Measurements from ENCODE around the gene ANKRD27.

The ANKRD27 gene

DNA sequence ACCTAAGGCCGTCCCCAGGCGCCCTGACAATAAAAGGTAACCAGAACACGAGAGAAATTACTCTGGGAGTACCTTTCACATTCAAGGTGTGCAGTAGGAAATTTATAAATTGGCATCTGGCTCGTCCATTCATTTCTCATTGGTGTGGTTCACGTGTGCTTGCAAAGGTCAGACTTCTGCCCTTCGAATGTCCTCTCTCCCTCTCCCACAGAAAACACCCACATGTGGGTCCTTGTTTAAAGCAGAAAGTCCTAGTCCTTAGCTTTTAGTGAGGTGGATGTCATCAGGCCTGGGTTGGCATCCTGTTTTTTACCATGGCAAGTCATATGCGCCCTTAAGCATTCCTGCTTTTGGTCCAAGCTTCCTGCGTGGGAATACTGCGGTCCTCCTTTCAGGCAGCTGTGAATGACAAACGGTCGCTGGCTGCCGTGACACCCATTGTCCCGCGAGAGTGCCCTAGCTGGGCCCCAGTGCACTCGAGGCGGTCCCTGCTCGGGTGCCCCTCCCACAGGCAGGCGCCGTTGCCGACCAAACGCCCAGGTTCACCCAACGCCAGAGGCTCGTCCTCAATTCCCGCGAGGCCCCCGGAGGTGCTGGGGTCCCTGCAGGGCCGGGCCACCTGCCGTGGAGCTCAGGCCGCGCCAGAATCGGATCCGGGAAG lies 16.4 kb upstream of the ANKRD27 start, which contains the start of gene NUDT19 (continued):
- TF ChIP-seq, protein P1, sequence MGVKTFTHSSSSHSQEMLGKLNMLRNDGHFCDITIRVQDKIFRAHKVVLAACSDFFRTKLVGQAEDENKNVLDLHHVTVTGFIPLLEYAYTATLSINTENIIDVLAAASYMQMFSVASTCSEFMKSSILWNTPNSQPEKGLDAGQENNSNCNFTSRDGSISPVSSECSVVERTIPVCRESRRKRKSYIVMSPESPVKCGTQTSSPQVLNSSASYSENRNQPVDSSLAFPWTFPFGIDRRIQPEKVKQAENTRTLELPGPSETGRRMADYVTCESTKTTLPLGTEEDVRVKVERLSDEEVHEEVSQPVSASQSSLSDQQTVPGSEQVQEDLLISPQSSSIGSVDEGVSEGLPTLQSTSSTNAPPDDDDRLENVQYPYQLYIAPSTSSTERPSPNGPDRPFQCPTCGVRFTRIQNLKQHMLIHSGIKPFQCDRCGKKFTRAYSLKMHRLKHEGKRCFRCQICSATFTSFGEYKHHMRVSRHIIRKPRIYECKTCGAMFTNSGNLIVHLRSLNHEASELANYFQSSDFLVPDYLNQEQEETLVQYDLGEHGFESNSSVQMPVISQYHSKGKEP (tag by site-specific recombination; IDR thresholded peaks at IDR 0.05) = no peak
- TF ChIP-seq, protein P2, sequence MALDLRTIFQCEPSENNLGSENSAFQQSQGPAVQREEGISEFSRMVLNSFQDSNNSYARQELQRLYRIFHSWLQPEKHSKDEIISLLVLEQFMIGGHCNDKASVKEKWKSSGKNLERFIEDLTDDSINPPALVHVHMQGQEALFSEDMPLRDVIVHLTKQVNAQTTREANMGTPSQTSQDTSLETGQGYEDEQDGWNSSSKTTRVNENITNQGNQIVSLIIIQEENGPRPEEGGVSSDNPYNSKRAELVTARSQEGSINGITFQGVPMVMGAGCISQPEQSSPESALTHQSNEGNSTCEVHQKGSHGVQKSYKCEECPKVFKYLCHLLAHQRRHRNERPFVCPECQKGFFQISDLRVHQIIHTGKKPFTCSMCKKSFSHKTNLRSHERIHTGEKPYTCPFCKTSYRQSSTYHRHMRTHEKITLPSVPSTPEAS (tag by site-specific recombination; IDR thresholded peaks at IDR 0.05) = no peak
- TF ChIP-seq ZNF792 (tag by site-specific recombination; IDR thresholded peaks at IDR 0.05) (no peak), ZNF544 (tag by site-specific recombination; IDR thresholded peaks at IDR 0.05) (no peak), EGR2 (tag by site-specific recombination; IDR thresholded peaks at IDR 0.05; ENCODE audit: low read depth) (peak; percentile 78), ZNF561 (tag by site-specific recombination; IDR thresholded peaks at IDR 0.05; ENCODE audit: borderline replicate concordance) (peak; percentile 66; the same call in 1 of the 2 replicates), ZNF112 (tag by site-specific recombination; IDR thresholded peaks at IDR 0.05) (no peak), ZNF248 (tag by site-specific recombination; IDR thresholded peaks at IDR 0.05) (no peak), ZFP69B (tag by site-specific recombination; IDR thresholded peaks at IDR 0.05) (peak; percentile 99), ZFP41 (tag by site-specific recombination; IDR thresholded peaks at IDR 0.05; ENCODE audit: borderline replicate concordance) (no peak), ZNF354C (tag by site-specific recombination; IDR thresholded peaks at IDR 0.05; ENCODE audit: borderline replicate concordance, low read depth) (no peak), ZFP3 (tag by site-specific recombination; IDR thresholded peaks at IDR 0.05; ENCODE audit: low read depth) (no peak), ZNF623 (tag by site-specific recombination; IDR thresholded peaks at IDR 0.05) (no peak), ZNF16 (tag by site-specific recombination; IDR thresholded peaks at IDR 0.05; ENCODE audit: low read depth) (no peak), KLF16 (tag by site-specific recombination; IDR thresholded peaks at IDR 0.05) (peak; percentile 78)
- TF ChIP-seq, protein P3, sequence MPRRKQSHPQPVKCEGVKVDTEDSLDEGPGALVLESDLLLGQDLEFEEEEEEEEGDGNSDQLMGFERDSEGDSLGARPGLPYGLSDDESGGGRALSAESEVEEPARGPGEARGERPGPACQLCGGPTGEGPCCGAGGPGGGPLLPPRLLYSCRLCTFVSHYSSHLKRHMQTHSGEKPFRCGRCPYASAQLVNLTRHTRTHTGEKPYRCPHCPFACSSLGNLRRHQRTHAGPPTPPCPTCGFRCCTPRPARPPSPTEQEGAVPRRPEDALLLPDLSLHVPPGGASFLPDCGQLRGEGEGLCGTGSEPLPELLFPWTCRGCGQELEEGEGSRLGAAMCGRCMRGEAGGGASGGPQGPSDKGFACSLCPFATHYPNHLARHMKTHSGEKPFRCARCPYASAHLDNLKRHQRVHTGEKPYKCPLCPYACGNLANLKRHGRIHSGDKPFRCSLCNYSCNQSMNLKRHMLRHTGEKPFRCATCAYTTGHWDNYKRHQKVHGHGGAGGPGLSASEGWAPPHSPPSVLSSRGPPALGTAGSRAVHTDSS (tag by site-specific recombination; IDR thresholded peaks at IDR 0.05) = no peak
- TF ChIP-seq, protein P4, sequence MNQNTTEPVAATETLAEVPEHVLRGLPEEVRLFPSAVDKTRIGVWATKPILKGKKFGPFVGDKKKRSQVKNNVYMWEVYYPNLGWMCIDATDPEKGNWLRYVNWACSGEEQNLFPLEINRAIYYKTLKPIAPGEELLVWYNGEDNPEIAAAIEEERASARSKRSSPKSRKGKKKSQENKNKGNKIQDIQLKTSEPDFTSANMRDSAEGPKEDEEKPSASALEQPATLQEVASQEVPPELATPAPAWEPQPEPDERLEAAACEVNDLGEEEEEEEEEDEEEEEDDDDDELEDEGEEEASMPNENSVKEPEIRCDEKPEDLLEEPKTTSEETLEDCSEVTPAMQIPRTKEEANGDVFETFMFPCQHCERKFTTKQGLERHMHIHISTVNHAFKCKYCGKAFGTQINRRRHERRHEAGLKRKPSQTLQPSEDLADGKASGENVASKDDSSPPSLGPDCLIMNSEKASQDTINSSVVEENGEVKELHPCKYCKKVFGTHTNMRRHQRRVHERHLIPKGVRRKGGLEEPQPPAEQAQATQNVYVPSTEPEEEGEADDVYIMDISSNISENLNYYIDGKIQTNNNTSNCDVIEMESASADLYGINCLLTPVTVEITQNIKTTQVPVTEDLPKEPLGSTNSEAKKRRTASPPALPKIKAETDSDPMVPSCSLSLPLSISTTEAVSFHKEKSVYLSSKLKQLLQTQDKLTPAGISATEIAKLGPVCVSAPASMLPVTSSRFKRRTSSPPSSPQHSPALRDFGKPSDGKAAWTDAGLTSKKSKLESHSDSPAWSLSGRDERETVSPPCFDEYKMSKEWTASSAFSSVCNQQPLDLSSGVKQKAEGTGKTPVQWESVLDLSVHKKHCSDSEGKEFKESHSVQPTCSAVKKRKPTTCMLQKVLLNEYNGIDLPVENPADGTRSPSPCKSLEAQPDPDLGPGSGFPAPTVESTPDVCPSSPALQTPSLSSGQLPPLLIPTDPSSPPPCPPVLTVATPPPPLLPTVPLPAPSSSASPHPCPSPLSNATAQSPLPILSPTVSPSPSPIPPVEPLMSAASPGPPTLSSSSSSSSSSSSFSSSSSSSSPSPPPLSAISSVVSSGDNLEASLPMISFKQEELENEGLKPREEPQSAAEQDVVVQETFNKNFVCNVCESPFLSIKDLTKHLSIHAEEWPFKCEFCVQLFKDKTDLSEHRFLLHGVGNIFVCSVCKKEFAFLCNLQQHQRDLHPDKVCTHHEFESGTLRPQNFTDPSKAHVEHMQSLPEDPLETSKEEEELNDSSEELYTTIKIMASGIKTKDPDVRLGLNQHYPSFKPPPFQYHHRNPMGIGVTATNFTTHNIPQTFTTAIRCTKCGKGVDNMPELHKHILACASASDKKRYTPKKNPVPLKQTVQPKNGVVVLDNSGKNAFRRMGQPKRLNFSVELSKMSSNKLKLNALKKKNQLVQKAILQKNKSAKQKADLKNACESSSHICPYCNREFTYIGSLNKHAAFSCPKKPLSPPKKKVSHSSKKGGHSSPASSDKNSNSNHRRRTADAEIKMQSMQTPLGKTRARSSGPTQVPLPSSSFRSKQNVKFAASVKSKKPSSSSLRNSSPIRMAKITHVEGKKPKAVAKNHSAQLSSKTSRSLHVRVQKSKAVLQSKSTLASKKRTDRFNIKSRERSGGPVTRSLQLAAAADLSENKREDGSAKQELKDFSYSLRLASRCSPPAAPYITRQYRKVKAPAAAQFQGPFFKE (tag by site-specific recombination; IDR thresholded peaks at IDR 0.05; ENCODE audit: borderline replicate concordance) = 0 out of 2 replicates have a peak, but pooled peaks have one; percentile 55
- TF ChIP-seq, protein P5, sequence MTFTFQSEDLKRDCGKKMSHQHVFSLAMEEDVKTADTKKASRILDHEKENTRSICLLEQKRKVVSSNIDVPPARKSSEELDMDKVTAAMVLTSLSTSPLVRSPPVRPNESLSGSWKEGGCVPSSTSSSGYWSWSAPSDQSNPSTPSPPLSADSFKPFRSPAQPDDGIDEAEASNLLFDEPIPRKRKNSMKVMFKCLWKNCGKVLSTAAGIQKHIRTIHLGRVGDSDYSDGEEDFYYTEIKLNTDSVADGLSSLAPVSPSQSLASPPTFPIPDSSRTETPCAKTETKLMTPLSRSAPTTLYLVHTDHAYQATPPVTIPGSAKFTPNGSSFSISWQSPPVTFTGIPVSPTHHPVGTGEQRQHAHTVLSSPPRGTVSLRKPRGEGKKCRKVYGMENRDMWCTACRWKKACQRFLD (tag by site-specific recombination; IDR thresholded peaks at IDR 0.05) = no peak
- TF ChIP-seq, protein P6, sequence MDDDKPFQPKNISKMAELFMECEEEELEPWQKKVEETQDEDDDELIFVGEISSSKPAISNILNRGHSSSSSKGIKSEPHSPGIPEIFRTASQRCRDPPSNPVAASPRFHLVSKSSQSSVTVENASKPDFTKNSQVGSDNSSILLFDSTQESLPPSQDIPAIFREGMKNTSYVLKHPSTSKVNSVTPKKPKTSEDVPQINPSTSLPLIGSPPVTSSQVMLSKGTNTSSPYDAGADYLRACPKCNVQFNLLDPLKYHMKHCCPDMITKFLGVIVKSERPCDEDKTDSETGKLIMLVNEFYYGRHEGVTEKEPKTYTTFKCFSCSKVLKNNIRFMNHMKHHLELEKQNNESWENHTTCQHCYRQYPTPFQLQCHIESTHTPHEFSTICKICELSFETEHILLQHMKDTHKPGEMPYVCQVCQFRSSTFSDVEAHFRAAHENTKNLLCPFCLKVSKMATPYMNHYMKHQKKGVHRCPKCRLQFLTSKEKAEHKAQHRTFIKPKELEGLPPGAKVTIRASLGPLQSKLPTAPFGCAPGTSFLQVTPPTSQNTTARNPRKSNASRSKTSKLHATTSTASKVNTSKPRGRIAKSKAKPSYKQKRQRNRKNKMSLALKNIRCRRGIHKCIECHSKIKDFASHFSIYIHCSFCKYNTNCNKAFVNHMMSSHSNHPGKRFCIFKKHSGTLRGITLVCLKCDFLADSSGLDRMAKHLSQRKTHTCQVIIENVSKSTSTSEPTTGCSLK (tag by site-specific recombination; IDR thresholded peaks at IDR 0.05) = no peak
- TF ChIP-seq, protein P7, sequence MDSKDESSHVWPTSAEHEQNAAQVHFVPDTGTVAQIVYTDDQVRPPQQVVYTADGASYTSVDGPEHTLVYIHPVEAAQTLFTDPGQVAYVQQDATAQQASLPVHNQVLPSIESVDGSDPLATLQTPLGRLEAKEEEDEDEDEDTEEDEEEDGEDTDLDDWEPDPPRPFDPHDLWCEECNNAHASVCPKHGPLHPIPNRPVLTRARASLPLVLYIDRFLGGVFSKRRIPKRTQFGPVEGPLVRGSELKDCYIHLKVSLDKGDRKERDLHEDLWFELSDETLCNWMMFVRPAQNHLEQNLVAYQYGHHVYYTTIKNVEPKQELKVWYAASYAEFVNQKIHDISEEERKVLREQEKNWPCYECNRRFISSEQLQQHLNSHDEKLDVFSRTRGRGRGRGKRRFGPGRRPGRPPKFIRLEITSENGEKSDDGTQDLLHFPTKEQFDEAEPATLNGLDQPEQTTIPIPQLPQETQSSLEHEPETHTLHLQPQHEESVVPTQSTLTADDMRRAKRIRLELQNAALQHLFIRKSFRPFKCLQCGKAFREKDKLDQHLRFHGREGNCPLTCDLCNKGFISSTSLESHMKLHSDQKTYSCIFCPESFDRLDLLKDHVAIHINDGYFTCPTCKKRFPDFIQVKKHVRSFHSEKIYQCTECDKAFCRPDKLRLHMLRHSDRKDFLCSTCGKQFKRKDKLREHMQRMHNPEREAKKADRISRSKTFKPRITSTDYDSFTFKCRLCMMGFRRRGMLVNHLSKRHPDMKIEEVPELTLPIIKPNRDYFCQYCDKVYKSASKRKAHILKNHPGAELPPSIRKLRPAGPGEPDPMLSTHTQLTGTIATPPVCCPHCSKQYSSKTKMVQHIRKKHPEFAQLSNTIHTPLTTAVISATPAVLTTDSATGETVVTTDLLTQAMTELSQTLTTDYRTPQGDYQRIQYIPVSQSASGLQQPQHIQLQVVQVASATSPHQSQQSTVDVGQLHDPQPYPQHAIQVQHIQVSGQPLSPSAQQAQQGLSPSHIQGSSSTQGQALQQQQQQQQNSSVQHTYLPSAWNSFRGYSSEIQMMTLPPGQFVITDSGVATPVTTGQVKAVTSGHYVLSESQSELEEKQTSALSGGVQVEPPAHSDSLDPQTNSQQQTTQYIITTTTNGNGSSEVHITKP (tag by site-specific recombination; IDR thresholded peaks at IDR 0.05) = peak; percentile 75

All from HEK293 (cell line).